HL-60 (cell line): ENCODE measurements around the gene BEX4.

Experiments
- GABPA ChIP-seq: IDR thresholded peaks from 2 replicates; pipeline ENCODE4 v1.6.1; 2012; ENCODE audit warnings: low read depth
- POLR2AphosphoS5 ChIP-seq: IDR thresholded peaks from 2 replicates; pipeline ENCODE4 v1.6.1; 2012; ENCODE audit warnings: low read depth
- SPI1 ChIP-seq: IDR thresholded peaks from 2 replicates; pipeline ENCODE4 v1.6.1; 2012; ENCODE audit warnings: low read depth, mild to moderate bottlenecking, borderline replicate concordance
- TF ChIP-seq, protein P1 (sequence below): IDR thresholded peaks from one replicate; pipeline ENCODE4 v1.5.1; 2011; ENCODE audit warnings: low read length, control low read depth, inconsistent platforms; ENCODE audit not compliant: insufficient read depth
- TF ChIP-seq, protein P2 (sequence below): IDR thresholded peaks from 2 replicates; pipeline ENCODE4 v1.6.1; 2012; ENCODE audit warnings: low read depth; ENCODE audit not compliant: insufficient replicate concordance

DNA sequence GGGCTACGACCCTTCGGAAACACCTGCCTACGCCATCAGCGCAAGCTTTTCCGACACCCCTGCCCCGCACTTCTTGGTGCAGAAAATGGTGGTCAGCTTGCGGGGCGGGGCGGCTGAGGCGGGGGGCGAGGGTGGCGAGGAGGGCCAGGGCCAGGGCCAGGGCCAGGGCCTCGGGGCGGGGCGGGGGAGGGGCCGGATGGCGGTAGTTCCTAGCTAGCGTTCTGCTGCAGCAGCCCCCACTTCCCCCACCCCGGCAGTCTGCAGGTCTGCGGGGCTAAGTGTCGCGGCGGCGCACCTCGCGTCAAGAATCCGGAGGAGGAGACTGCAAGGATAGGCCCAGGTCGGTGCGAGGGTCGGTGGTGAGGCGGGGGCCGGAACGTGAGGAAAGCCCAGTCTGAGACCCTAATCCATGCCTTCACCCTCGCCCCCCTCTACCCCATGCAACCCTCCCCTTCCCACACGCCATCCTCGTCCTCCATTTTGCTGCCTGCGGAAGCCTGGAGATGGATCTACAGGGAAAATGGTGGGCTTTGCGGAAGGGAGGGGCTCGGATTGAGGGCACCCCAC lies 600 bp downstream of the BEX4 start:
- TF ChIP-seq, protein P1, sequence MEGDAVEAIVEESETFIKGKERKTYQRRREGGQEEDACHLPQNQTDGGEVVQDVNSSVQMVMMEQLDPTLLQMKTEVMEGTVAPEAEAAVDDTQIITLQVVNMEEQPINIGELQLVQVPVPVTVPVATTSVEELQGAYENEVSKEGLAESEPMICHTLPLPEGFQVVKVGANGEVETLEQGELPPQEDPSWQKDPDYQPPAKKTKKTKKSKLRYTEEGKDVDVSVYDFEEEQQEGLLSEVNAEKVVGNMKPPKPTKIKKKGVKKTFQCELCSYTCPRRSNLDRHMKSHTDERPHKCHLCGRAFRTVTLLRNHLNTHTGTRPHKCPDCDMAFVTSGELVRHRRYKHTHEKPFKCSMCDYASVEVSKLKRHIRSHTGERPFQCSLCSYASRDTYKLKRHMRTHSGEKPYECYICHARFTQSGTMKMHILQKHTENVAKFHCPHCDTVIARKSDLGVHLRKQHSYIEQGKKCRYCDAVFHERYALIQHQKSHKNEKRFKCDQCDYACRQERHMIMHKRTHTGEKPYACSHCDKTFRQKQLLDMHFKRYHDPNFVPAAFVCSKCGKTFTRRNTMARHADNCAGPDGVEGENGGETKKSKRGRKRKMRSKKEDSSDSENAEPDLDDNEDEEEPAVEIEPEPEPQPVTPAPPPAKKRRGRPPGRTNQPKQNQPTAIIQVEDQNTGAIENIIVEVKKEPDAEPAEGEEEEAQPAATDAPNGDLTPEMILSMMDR: no peak
- TF ChIP-seq POLR2AphosphoS5 (no peak), GABPA (no peak), SPI1 (no peak)
- TF ChIP-seq, protein P2, sequence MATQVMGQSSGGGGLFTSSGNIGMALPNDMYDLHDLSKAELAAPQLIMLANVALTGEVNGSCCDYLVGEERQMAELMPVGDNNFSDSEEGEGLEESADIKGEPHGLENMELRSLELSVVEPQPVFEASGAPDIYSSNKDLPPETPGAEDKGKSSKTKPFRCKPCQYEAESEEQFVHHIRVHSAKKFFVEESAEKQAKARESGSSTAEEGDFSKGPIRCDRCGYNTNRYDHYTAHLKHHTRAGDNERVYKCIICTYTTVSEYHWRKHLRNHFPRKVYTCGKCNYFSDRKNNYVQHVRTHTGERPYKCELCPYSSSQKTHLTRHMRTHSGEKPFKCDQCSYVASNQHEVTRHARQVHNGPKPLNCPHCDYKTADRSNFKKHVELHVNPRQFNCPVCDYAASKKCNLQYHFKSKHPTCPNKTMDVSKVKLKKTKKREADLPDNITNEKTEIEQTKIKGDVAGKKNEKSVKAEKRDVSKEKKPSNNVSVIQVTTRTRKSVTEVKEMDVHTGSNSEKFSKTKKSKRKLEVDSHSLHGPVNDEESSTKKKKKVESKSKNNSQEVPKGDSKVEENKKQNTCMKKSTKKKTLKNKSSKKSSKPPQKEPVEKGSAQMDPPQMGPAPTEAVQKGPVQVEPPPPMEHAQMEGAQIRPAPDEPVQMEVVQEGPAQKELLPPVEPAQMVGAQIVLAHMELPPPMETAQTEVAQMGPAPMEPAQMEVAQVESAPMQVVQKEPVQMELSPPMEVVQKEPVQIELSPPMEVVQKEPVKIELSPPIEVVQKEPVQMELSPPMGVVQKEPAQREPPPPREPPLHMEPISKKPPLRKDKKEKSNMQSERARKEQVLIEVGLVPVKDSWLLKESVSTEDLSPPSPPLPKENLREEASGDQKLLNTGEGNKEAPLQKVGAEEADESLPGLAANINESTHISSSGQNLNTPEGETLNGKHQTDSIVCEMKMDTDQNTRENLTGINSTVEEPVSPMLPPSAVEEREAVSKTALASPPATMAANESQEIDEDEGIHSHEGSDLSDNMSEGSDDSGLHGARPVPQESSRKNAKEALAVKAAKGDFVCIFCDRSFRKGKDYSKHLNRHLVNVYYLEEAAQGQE: no peak
